Ovary (tissue), 9 donors: ENCODE results near the gene CEP104. TPM values are rescaled to one million over a fixed set of nuclear protein-coding genes. Genes with fewer than 3 reads are reported as not detected.

ENCODE experiments used
- DNase-seq, 5 donors: peaks; one replicate each; pipeline ENCODE4 v3.0.0-alpha.2; 2019 to 2020
- H3K27ac ChIP-seq, 2 donors: fragments of 200-600 bp; one replicate each; pipeline versions ENCODE4 v1.5.1 to v1.8.0; 2019 to 2022
- H3K27me3 ChIP-seq: fragments of 200-600 bp; one replicate; pipeline ENCODE4 v1.8.0; 2022
- H3K36me3 ChIP-seq: fragments of 200-600 bp; sonication (generic); one replicate; pipeline ENCODE4 v1.5.1; 2019
- H3K4me1 ChIP-seq: one replicate; pipeline ENCODE4 v1.8.1; 2013; ENCODE audit warnings: mild to moderate bottlenecking, moderate library complexity; ENCODE audit not compliant: insufficient read depth
- H3K4me3 ChIP-seq: fragments of 200-600 bp; sonication (generic); one replicate; pipeline ENCODE4 v1.5.1; 2017
- H3K9me3 ChIP-seq, 2 donors: fragments of 200-600 bp in 1 of 2; sonication (generic) in 1 of 2; one replicate each; pipeline versions ENCODE4 v1.5.1 to v1.8.1; 2013 to 2019; ENCODE audit warnings: mild to moderate bottlenecking in 1 of 2, moderate library complexity in 1 of 2
- CTCF ChIP-seq, 3 donors: fragments of 450-650 bp in 2 of 3; fragments of 200-600 bp in 1 of 3; IDR thresholded peaks; one replicate each; pipeline versions ENCODE4 v1.5.1 to v1.8.0; 2016 to 2022; ENCODE audit warnings: antibody characterized with exemption in 3 of 3, mild to moderate bottlenecking in 1 of 3
- EP300 ChIP-seq: sonication (generic); formaldehyde crosslinking; IDR thresholded peaks from one replicate; pipeline ENCODE4 v1.6.1; 2017; ENCODE audit warnings: antibody characterized with exemption
- POLR2A ChIP-seq: fragments of 450-650 bp; IDR thresholded peaks from one replicate; pipeline ENCODE4 v1.6.1; 2017; ENCODE audit warnings: antibody characterized with exemption, mild to moderate bottlenecking, moderate library complexity
- WGBS, 3 donors: extraction: QIAGEN DNeasy Blood & Tissue Kit in 1 of 3; methylation state at CpG; one replicate each; pipeline versions ENCODE4 v1.1.5 to v1.1.7; 2013 to 2017; 5-methylcytosine and 5-hydroxymethylcytosine counted together
- intact Hi-C, 4 donors: fragments of 100-400 bp; cut with DNase I; formaldehyde crosslinking; loops; one replicate each; pipeline versions ENCODE4 v1.11.0 to v1.15.1; 2022 to 2023
- polyA plus RNA-seq, 2 donors: library from polyadenylated mRNA; stranded (reverse); fragments of 200-250 nt in 1 of 2; fragments of 350-450 nt in 1 of 2; fragmentation: Illumina TruSeq in 1 of 2; extraction: RNeasy Lipid Tissue Mini Kit (QIAGEN cat#74804) in 1 of 2; gene quantifications; one replicate each; pipeline ENCODE4 v1.2.3, GENCODE V29; 2013 to 2014
- total RNA-seq, 7 donors: library from RNA; depleted of rRNA in 2 of 7; stranded (reverse); fragments of >200 nt in 2 of 7; fragmentation: NEBNext Ultra II Directional in 3 of 7; extraction: Animal tissue kit (Norgen Biotek cat#: 25700) in 3 of 7; gene quantifications; one replicate each; pipeline versions ENCODE4 v1.1.0 to v1.2.4, GENCODE V29; 2016 to 2023
- donor health status: DM: no; HTN: no; CAD: no; lungs with moderate emphysema.
- donor health status: DM: no; HTN: no; CAD: no.
- donor health status: Bipolar disorder and iron deficiency.
- donor health status: DM: yes; HTN: yes; CAD: no.
- donor health status: DM: no; HTN: no; CAD: no.
- donor health status: DM: yes; HTN: yes; CAD: no.

Gene CEP104
- total and polyA plus RNA-seq, 9 donors = 7.9 to 40.7 (median 37.6) TPM

GRCh38 chr1:3874736-3875135 is 17.7 kb upstream of the CEP104 start:
- TF ChIP-seq CTCF (IDR thresholded peaks at IDR 0.05) (no peak), POLR2A (no peak), EP300 (no peak)
- no peaks in the 10 kb centered on the region for H3K4me1 ChIP-seq
- no peak overlapping the region for H3K4me3 ChIP-seq
- no peak overlapping the region for H3K27ac ChIP-seq
- no peaks in the 10 kb centered on the region for H3K36me3 ChIP-seq
- H3K27me3 ChIP-seq = no peaks in the 10 kb centered on the region
- intact Hi-C loops = no loop called here
- DNase-seq = no peak
- H3K9me3 ChIP-seq = no peaks in the 10 kb centered on the region
- 90 to 96% (median 95%) methylated on average over 23 of the region's 23 CpGs for WGBS, 3 donors

- H3K36me3 ChIP-seq = no peaks in the 10 kb centered on the region
- no peak for TF ChIP-seq CTCF (IDR thresholded peaks at IDR 0.05)
- no peak for TF ChIP-seq POLR2A
- TF ChIP-seq EP300 = no peak
- intact Hi-C loops = no loop called here
- no peak for DNase-seq
- no peak overlapping the region for H3K27ac ChIP-seq
- no peak overlapping the region for H3K4me3 ChIP-seq
- no peaks in the 10 kb centered on the region for H3K4me1 ChIP-seq
- no peaks in the 10 kb centered on the region for H3K9me3 ChIP-seq
- H3K27me3 ChIP-seq = no peaks in the 10 kb centered on the region
- 86 to 93% (median 92%) methylated on average over 8 of the region's 8 CpGs for WGBS, 3 donors
Observed at GRCh38 chr1:3872546-3872945, 15.5 kb upstream of the CEP104 start.

GRCh38 chr1:3871451-3871805 is 14.4 kb upstream of the CEP104 start:
- H3K4me1 ChIP-seq = no peaks in the 10 kb centered on the region
- WGBS, 3 donors = 90 to 95% (median 91%) methylated on average over 7 of the region's 7 CpGs
- no peak for DNase-seq
- H3K36me3 ChIP-seq = no peaks in the 10 kb centered on the region
- no peaks in the 10 kb centered on the region for H3K9me3 ChIP-seq
- intact Hi-C loops = no loop called here
- no peak for TF ChIP-seq EP300
- TF ChIP-seq POLR2A = no peak
- TF ChIP-seq CTCF (IDR thresholded peaks at IDR 0.05) = no peak
- H3K27me3 ChIP-seq = no peaks in the 10 kb centered on the region
- no peak overlapping the region for H3K27ac ChIP-seq
- H3K4me3 ChIP-seq = no peak overlapping the region

- TF ChIP-seq EP300 = no peak
- TF ChIP-seq CTCF (IDR thresholded peaks at IDR 0.05) = no peak
- no peak for TF ChIP-seq POLR2A
- WGBS, 3 donors = 75 to 79% (median 77%) methylated on average over 15 to 18 of the region's 18 CpGs
- intact Hi-C loops = no loop called here
- H3K27me3 ChIP-seq = no peaks in the 10 kb centered on the region
- H3K4me1 ChIP-seq = no peaks in the 10 kb centered on the region
- no peak overlapping the region for H3K27ac ChIP-seq
- no peaks in the 10 kb centered on the region for H3K9me3 ChIP-seq
- H3K4me3 ChIP-seq = no peak overlapping the region
- DNase-seq = no peak
- no peaks in the 10 kb centered on the region for H3K36me3 ChIP-seq
Observed at GRCh38 chr1:3869751-3870301, 12.8 kb upstream of the CEP104 start.
